GM21717 (cell line): ENCODE measurements around the gene MAN2A1.

Source experiments
- ATAC-seq: cut with Tn5 transposase; IDR thresholded peaks from one replicate; pipeline ENCODE4 v1.9.1; 2021; ENCODE audit warnings: mild to moderate bottlenecking, moderate library complexity; ENCODE audit not compliant: unreplicated experiment

Gene MAN2A1

DNA sequence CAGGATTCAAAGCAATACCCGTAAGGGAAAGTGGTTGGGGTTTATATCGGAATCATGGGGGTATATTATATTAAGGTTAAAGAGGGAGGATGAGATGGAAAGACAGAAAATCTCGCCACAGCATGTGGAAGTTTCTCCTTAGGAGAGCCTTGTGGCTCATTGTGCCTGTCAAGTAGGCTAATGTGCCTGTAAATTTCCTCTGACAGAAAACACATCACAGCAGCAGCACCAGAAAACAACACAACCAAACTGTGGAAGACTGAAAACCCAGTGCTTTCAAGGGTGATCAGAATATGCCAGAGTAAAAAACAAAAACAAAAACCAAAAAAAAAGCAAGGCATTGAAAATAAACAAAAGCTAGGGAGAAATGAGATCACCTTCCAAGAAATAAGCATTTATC lies 11.3 kb upstream of the MAN2A1 start:
- no peak for ATAC-seq

DNA sequence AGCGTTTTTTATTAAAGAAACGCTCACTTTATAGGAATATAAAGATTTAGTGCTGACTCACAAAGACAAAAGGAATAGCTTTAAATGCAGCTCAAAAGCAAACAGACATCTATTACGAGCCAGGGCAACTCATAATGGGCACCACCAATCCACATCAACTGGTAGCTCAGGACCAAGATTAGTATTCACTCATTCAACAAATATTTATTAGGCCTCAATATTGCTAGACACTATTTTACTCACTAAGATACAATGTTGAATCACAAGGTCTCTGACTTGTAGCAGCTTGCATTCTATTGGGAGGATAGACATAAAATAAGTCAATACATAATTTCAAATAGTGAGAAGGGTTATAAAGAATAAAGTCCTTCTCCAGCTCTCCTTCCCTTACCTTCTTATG lies 8.0 kb upstream of the MAN2A1 start:
- ATAC-seq: no peak

- ATAC-seq: no peak
Measured at GRCh38 chr5:109682383-109682782, 7.3 kb upstream of the MAN2A1 start.

- ATAC-seq: no peak
Measured at GRCh38 chr5:109685916-109686315, 3.8 kb upstream of the MAN2A1 start.

DNA sequence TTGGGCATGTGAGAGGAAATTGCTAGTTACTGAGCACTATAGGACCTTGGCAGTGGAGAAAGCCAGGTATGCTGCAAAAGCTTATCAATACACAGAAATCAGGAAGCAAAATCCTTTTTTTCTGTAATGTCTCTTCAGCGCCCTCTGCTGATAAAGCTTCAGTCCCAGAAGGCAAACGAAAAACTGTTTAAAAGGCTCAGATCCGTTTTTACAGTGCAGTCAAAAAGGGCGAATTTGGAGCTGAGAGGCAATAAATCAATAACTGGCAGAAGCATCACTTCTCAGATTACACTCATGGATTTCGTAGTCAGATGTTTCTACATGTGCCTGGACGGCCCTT lies 1.1 kb upstream of the MAN2A1 start:
- no peak for ATAC-seq

GRCh38 chr5:109688970-109689739 lies 572 bp upstream of the MAN2A1 start:
- peak; percentile 79 for ATAC-seq

DNA sequence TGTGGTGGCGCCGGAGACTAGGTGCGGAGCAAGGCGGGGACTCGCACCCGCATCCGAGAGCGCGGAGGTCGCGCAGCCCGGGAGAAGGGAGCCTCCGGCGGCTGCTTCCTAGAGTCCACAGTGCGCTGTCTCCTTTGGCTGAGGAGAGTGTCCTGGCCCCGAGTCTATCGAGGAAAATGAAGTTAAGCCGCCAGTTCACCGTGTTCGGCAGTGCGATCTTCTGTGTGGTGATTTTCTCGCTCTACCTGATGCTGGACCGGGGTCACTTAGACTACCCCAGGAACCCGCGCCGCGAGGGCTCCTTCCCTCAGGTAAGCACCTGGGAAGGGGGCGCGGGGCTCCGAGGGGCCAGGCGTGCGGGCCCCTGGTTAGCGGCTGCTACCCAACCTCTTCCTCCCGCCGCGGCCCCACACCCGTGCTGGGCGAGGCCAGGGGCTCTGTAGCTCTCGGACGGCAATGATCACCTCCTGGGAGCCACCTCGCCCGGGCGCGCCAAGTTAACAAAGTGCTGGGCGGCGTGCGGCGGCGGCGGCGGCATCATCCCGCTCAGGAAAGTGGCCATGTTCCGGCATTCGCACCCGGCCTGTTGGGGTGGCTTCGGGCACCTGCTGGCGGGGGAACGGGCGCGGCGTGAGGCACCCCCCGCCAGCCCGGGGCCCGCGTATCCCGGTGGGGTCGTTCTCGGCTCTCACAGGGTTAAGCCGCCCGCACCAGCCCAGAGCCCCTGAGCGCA lies 681 bp downstream of the MAN2A1 start:
- peak; percentile 11 for ATAC-seq

GRCh38 chr5:109690975-109691574 lies 1.3 kb downstream of the MAN2A1 start:
- ATAC-seq: peak; percentile 10

- ATAC-seq: no peak
Measured at GRCh38 chr5:109691996-109692395, 2.3 kb downstream of the MAN2A1 start.

DNA sequence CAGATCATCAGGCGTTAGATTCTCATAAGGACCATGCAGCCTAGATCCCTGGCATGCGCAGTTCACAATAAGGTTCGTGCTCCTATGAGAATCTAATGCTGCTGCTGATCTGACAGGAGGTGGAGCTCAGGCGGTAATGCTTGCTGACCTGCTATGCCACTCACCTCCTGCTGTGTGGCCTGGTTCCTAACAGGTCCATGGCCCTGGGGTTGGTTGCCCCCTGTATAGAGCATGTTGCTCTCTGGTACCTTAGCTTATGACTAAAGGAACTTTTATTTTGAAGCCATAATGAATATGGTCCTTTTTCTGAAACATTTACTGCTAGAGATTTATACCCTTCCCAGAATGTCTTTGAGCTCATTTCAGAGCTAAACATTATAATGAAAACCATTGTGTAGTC lies 3.1 kb downstream of the MAN2A1 start:
- ATAC-seq: no peak

- no peak for ATAC-seq
Measured at GRCh38 chr5:109693535-109694400, 4.0 kb downstream of the MAN2A1 start.

- no peak for ATAC-seq
Measured at GRCh38 chr5:109694451-109694891, 4.7 kb downstream of the MAN2A1 start.

DNA sequence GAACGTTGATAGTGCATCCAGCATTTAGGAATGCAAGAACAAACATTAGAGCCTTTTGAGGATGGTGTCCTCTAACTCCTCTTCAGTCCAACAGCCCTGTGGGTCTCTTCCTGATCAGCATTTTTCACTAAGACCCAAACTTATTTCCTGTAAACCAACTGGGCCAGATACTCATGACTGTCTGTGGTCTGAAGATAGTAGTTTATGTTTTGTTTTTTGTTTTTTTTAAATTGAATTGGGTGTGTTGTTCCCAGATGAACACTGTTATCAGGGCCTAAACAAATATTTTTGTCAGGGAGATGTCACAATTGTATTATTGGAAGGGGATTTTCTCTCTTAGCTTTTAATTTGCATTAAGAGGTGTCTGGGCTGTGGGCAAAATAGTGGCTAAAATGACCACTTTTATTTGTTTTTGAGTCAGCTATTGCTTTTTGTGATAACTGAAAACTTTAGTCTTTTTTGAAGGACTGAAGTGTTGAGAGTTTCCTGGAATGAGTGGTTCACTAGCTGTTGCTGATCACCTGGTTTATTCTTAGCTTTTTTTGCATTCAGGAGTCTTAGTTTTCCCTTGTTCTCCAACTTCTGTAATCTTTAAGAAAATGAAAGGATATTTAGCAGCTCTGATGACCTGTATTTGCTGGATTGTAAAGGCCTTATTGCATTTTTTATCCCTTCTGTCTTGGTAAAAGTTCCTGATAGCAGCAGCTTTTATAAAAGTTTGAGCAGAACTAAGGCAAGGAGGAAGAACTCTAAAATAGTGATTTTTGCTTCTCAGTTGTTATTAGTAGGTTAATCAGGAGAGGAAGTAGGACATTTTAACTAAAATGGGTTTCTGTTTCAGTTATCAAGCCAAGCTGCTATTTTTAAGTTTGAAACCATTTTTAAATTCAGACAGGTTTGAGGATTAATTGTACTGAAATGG lies 5.5 kb downstream of the MAN2A1 start:
- ATAC-seq: peak; percentile 60

DNA sequence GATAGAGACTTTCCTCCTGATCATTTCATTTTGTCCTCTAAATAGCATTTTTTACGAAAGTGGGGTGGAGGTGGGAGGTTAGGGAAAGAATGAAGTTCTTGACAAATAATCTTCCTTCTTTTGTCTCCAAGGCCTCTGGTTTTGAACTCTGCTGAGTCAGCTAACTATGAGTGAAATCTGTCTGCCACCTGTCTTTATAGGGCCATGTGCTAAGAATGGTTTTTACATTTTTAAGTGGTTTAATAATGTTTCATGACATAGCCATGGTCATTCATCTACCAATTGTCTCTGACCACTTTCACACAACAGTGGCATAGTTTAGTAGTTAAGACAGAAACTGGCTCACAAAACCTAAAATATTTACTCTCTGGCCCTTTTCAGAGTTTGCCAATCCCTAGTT lies 7.6 kb downstream of the MAN2A1 start:
- ATAC-seq: no peak

DNA sequence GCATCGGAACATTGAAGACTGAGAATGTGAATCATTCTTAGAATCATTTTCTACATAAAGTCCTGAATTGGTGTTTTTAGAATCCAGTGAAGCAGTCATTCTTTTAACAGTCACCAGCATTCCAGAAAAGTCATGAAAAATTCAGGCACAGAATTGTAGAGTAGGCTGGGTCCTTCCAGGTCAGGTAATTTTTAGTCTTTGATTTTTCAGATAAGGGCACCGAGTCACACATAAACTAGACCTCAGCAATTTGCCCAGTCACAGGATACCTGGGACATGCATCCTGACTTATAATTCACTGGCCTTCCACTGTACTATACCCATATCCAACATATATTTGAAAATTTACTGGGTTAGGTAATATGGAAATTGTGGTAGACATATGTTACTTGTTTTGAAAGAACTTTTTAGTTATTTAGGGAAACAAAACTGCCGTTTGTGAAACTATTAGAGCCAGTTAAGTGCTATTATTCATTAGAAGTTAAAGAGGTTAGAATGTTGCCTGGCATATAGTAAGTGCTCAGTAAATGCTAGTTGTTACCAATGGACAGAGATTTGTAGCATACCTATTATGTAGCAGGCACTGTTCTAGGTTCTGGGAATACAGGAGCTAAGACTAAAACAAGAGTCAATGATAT lies 10.9 kb downstream of the MAN2A1 start:
- ATAC-seq: no peak

DNA sequence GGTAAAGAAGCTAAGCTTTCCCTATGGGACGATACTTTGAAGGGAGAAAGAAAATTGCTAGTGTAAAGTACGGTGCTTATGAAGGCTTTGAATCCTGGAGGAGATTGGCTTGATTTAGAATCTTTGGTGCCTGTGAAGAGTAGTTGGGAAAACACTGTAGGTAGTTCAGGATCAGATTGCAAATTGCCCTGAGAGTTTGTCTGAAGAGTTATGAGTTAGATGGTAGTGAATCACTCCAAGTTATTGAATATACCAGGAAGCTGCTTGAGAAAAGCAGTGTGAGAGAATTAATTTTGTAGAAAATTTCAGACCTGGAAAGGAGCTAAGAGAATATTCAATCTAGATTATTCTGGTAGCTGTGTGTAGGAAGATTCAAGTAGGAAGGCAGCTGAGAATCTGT lies 11.5 kb downstream of the MAN2A1 start:
- ATAC-seq: no peak

- ATAC-seq: no peak
Measured at GRCh38 chr5:109701792-109702191, 12.1 kb downstream of the MAN2A1 start.

- ATAC-seq: no peak
Measured at GRCh38 chr5:109703166-109703565, 13.4 kb downstream of the MAN2A1 start.

DNA sequence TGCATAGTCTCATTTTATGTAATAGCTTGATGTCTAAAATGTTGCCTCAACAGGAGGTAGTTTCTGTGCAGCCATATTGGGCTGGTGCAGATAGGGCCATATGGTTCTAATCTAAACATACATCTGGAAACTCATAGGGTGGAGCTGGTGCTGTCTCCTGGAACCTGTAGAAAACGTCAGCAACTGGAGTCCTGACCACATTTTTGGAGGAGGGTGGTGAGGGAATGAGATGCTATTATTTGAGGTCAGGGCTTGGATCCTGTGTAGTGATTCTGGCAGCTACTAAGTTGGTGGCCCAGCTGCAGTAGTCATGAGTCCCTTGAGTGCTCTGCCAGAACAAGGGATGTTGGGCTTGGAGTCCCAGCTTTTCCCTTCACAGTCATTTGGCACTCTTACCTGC lies 14.1 kb downstream of the MAN2A1 start:
- no peak for ATAC-seq
